Kidney glomerular epithelial cell (primary cell): ENCODE measurements around the gene SOX18.
"Not testable (repeated sequence)": the region's sequence is repeated elsewhere in the genome, so short reads cannot be mapped to it uniquely, and the experiment has no call there.

Experiments used
- DNase-seq: peaks from one replicate; lab custom pipeline; 2025; lab: John Stamatoyannopoulos, UW

Gene SOX18

GRCh38 chr20:64049060-64049877 lies at the start of gene SOX18:
TSS of gene SOX18 (minus strand) at chr20:64049639. CDS start at chr20:64049516, 123 bp downstream.
- no peak for DNase-seq

GRCh38 chr20:64098471-64099013 lies 49.1 kb upstream of the SOX18 start:
- no peak for DNase-seq

GRCh38 chr20:64096535-64096934 lies 47.1 kb upstream of the SOX18 start:
- DNase-seq, result no peak

GRCh38 chr20:64095927-64096326 lies 46.5 kb upstream of the SOX18 start:
- DNase-seq, result no peak

- no peak for DNase-seq
These were observed 46.0 kb upstream of the SOX18 start for GRCh38 chr20:64095455-64095854.

GRCh38 chr20:64093013-64093503 lies 43.6 kb upstream of the SOX18 start:
- no peak for DNase-seq

GRCh38 chr20:64092258-64093012 lies 43.0 kb upstream of the SOX18 start:
- DNase-seq, result no peak

- DNase-seq, result no peak
These were observed 42.3 kb upstream of the SOX18 start for GRCh38 chr20:64091770-64092169.

GRCh38 chr20:64091340-64091739 lies 41.9 kb upstream of the SOX18 start:
- DNase-seq, result no peak

- DNase-seq, result no peak
These were observed 40.7 kb upstream of the SOX18 start for GRCh38 chr20:64090165-64090564.

- DNase-seq, result not testable (repeated sequence)
These were observed 39.1 kb upstream of the SOX18 start for GRCh38 chr20:64088586-64088985.

- DNase-seq, result not testable (repeated sequence)
These were observed 37.9 kb upstream of the SOX18 start for GRCh38 chr20:64087226-64087825.

GRCh38 chr20:64086801-64087200 lies 37.4 kb upstream of the SOX18 start:
- no peak for DNase-seq

GRCh38 chr20:64084685-64085152 lies 35.3 kb upstream of the SOX18 start:
- DNase-seq, result no peak

GRCh38 chr20:64083804-64084684 lies 34.6 kb upstream of the SOX18 start, which contains the start of gene LKAAEAR1:
TSS of gene LKAAEAR1 (minus strand) at chr20:64084398. CDS start at chr20:64084219, 179 bp downstream.
- DNase-seq, result no peak

- peak; percentile 9 for DNase-seq
These were observed 34.0 kb upstream of the SOX18 start for GRCh38 chr20:64083378-64083803.

- DNase-seq, result no peak
These were observed 33.5 kb upstream of the SOX18 start for GRCh38 chr20:64082820-64083377.

GRCh38 chr20:64082126-64082731 lies 32.8 kb upstream of the SOX18 start:
- DNase-seq, result no peak

GRCh38 chr20:64081624-64081964 lies 32.2 kb upstream of the SOX18 start:
- DNase-seq, result no peak
